Brain microvascular endothelial cell (primary cell): ENCODE measurements around the gene TMEM135.
"Not testable (repeated sequence)": the region's sequence is repeated elsewhere in the genome, so short reads cannot be mapped to it uniquely, and the experiment has no call there.

Source experiments
- DNase-seq: peaks from one replicate; pipeline ENCODE4 v3.0.0-alpha.2; 2020
- H3K27ac ChIP-seq: fragments of 250-450 bp; sonication (Bioruptor Pico); 2 replicates; pipeline ENCODE4 v1.5.1; 2020; ENCODE audit warnings: mild to moderate bottlenecking, moderate library complexity
- H3K27me3 ChIP-seq: fragments of 250-450 bp; sonication (Bioruptor Pico); replicated peaks from 2 replicates; pipeline ENCODE4 v1.5.1; 2020; ENCODE audit warnings: mild to moderate bottlenecking
- H3K36me3 ChIP-seq: fragments of 250-450 bp; sonication (Bioruptor Pico); replicated peaks from 2 replicates; pipeline ENCODE4 v1.5.1; 2020; ENCODE audit warnings: mild to moderate bottlenecking
- H3K4me3 ChIP-seq: 2 replicates; pipeline ENCODE4 v1.5.1; 2011; ENCODE audit warnings: low read depth, mild to moderate bottlenecking, control low read depth, low read length, moderate library complexity
- CTCF ChIP-seq: IDR thresholded peaks from 2 replicates; pipeline ENCODE4 v1.5.1; 2011; ENCODE audit warnings: low read depth, mild to moderate bottlenecking, moderate library complexity, low read length, control low read depth, inconsistent platforms; ENCODE audit errors: missing control alignments
- in situ Hi-C: cut with HindIII; loops from 2 replicates; pipeline ENCODE4 v1.10.0; 2017; ENCODE audit warnings: low sequenced_read_pairs, low pct_ligation_motif_present

TMEM135 gene

GRCh38 chr11:87187930-87188329 is 150.2 kb downstream of the TMEM135 start:
- in situ Hi-C loops: no loop called here
- no peak for TF ChIP-seq CTCF
- H3K36me3 ChIP-seq: no peaks in the 10 kb centered on the region
- no peak overlapping the region for H3K27ac ChIP-seq
- no peak overlapping the region for H3K4me3 ChIP-seq
- no peaks in the 10 kb centered on the region for H3K27me3 ChIP-seq
- no peak for DNase-seq

GRCh38 chr11:87188396-87188795 is 150.7 kb downstream of the TMEM135 start:
- DNase-seq, H3K4me3 ChIP-seq, H3K27ac ChIP-seq, in situ Hi-C loops, H3K27me3 ChIP-seq, H3K36me3 ChIP-seq: not testable (repeated sequence)

- H3K27me3 ChIP-seq, in situ Hi-C loops, H3K4me3 ChIP-seq, DNase-seq, H3K36me3 ChIP-seq, H3K27ac ChIP-seq: not testable (repeated sequence)
Measured at GRCh38 chr11:87188921-87189320, 151.2 kb downstream of the TMEM135 start.

- H3K27ac ChIP-seq: no peak overlapping the region
- TF ChIP-seq CTCF: no peak
- no peak overlapping the region for H3K4me3 ChIP-seq
- no peak for DNase-seq
- no peaks in the 10 kb centered on the region for H3K36me3 ChIP-seq
- no peaks in the 10 kb centered on the region for H3K27me3 ChIP-seq
- in situ Hi-C loops: no loop called here
Measured at GRCh38 chr11:87190071-87190470, 152.3 kb downstream of the TMEM135 start.

GRCh38 chr11:87193756-87194470 is 156.2 kb downstream of the TMEM135 start:
- no peak overlapping the region for H3K4me3 ChIP-seq
- in situ Hi-C loops: no loop called here
- no peaks in the 10 kb centered on the region for H3K36me3 ChIP-seq
- TF ChIP-seq CTCF: no peak
- H3K27ac ChIP-seq: no peak overlapping the region
- no peak for DNase-seq
- H3K27me3 ChIP-seq: no peaks in the 10 kb centered on the region

- Histone ChIP-seq H3K36me3 (no peaks in the 10 kb centered on the region), H3K4me3 (no peak overlapping the region), H3K27ac (no peak overlapping the region), H3K27me3 (no peaks in the 10 kb centered on the region)
- TF ChIP-seq CTCF: no peak
- in situ Hi-C loops: no loop called here
- no peak for DNase-seq
Measured at GRCh38 chr11:87194985-87195820, 157.5 kb downstream of the TMEM135 start.
